Measurements from ENCODE around the gene FREM2.

- TF ChIP-seq CTCF (IDR thresholded peaks at IDR 0.05) = no peak
- no peak for TF ChIP-seq POLR2A (IDR thresholded peaks at IDR 0.05)
Measured at GRCh38 chr13:38880397-38880796, 193.5 kb downstream of the FREM2 start.
